CD14-positive monocyte (primary cell): ENCODE results near the gene AP1S2. TPM values are rescaled to one million over a fixed set of nuclear protein-coding genes. Genes with fewer than 3 reads are reported as not detected.

Experiments used
- DNase-seq, 3 donors: peaks; one replicate each; pipeline ENCODE4 v3.0.0-alpha.2; 2011 to 2022
- H2AFZ ChIP-seq: 2 replicates; pipeline ENCODE4 v1.6.0; 2012; ENCODE audit warnings: mild to moderate bottlenecking, low read depth, low read length, inconsistent platforms; ENCODE audit not compliant: insufficient read depth, poor library complexity, severe bottlenecking
- H3K27ac ChIP-seq, 2 donors: 1 replicate in 1 of 2; 2 replicates in 1 of 2; pipeline ENCODE4 v1.5.1; 2012 to 2013; ENCODE audit warnings: low read length in 2 of 2, control low read depth in 1 of 2, inconsistent platforms in 1 of 2, low read depth in 1 of 2, mild to moderate bottlenecking in 1 of 2
- H3K27me3 ChIP-seq, 2 donors: one replicate each; pipeline versions ENCODE4 v1.6.0 to v1.6.1; 2011 to 2013; ENCODE audit warnings: low read length in 2 of 2; ENCODE audit not compliant: control insufficient read depth in 2 of 2, insufficient read depth in 2 of 2
- H3K36me3 ChIP-seq, 2 donors: replicated peaks in 1 of 2; 1 replicate in 1 of 2; 2 replicates in 1 of 2; pipeline versions ENCODE4 v1.5.1 to v1.6.1; 2012 to 2013; ENCODE audit warnings: low read length in 2 of 2, control low read depth in 1 of 2, inconsistent platforms in 1 of 2, mild to moderate bottlenecking in 1 of 2; ENCODE audit not compliant: insufficient read depth in 2 of 2, control insufficient read depth in 1 of 2
- H3K4me1 ChIP-seq, 2 donors: 1 replicate in 1 of 2; 2 replicates in 1 of 2; pipeline versions ENCODE4 v1.5.1 to v1.6.1; 2012 to 2013; ENCODE audit warnings: low read length in 2 of 2, control low read depth in 1 of 2, inconsistent platforms in 1 of 2, mild to moderate bottlenecking in 1 of 2, moderate library complexity in 1 of 2; ENCODE audit not compliant: insufficient read depth in 2 of 2, control insufficient read depth in 1 of 2
- H3K4me2 ChIP-seq: replicated peaks from 2 replicates; pipeline ENCODE3; 2012; ENCODE audit warnings: low read length, moderate library complexity, mild to moderate bottlenecking; ENCODE audit not compliant: poor library complexity, severe bottlenecking; ENCODE audit errors: extremely low read depth
- H3K4me3 ChIP-seq, 3 experiments: fragments of 200-600 bp in 1 of 3; sonication (generic) in 1 of 3; replicated peaks in 1 of 3; 1 replicate in 2 of 3; 2 replicates in 1 of 3; pipeline ENCODE4 v1.5.1; 2011 to 2013; ENCODE audit warnings: low read length in 3 of 3, mild to moderate bottlenecking in 3 of 3, control low read depth in 2 of 3, low read depth in 2 of 3, inconsistent platforms in 1 of 3, moderate library complexity in 1 of 3
- H3K79me2 ChIP-seq: 2 replicates; pipeline ENCODE4 v1.6.0; 2012; ENCODE audit warnings: mild to moderate bottlenecking, control low read depth, inconsistent platforms, low read length, moderate library complexity; ENCODE audit not compliant: insufficient read depth
- H3K9ac ChIP-seq: 2 replicates; pipeline ENCODE4 v1.6.0; 2017; ENCODE audit warnings: low read length, mild to moderate bottlenecking; ENCODE audit not compliant: insufficient read depth, poor library complexity, severe bottlenecking
- H3K9me3 ChIP-seq, 2 donors: replicated peaks in 1 of 2; 1 replicate in 1 of 2; 2 replicates in 1 of 2; pipeline versions ENCODE4 v1.5.1 to v1.6.1; 2012 to 2013; ENCODE audit warnings: low read length in 2 of 2, control low read depth in 1 of 2; ENCODE audit not compliant: control insufficient read depth in 1 of 2, insufficient read depth in 1 of 2
- H4K20me1 ChIP-seq: 2 replicates; pipeline ENCODE4 v1.6.0; 2012; ENCODE audit warnings: mild to moderate bottlenecking, low read length, control low read depth, moderate library complexity; ENCODE audit not compliant: insufficient read depth
- H3K27ac Mint-ChIP-seq, 7 donors: one replicate each; pipeline ENCODE4 v1.8.0; 2020; ENCODE audit warnings: mild to moderate bottlenecking in 7 of 7, mixed read lengths in 7 of 7, moderate library complexity in 6 of 7, inconsistent platforms in 2 of 7
- H3K27me3 Mint-ChIP-seq, 3 donors: one replicate each; pipeline ENCODE4 v1.8.0; 2021 to 2022; ENCODE audit warnings: low read depth in 3 of 3, mild to moderate bottlenecking in 3 of 3, mixed read lengths in 3 of 3, moderate library complexity in 3 of 3, inconsistent platforms in 1 of 3
- H3K36me3 Mint-ChIP-seq, 2 donors: one replicate each; pipeline ENCODE4 v1.8.0; 2020; ENCODE audit warnings: mixed read lengths in 2 of 2, inconsistent platforms in 1 of 2, mild to moderate bottlenecking in 1 of 2
- H3K4me1 Mint-ChIP-seq: one replicate; pipeline ENCODE4 v1.8.0; 2020; ENCODE audit warnings: mild to moderate bottlenecking, mixed read lengths
- H3K4me3 Mint-ChIP-seq, 2 donors: one replicate each; pipeline ENCODE4 v1.8.0; 2020; ENCODE audit warnings: mild to moderate bottlenecking in 2 of 2, mixed read lengths in 2 of 2, moderate library complexity in 1 of 2
- H3K9me3 Mint-ChIP-seq, 7 donors: one replicate each; pipeline ENCODE4 v1.8.0; 2020 to 2022; ENCODE audit warnings: mixed read lengths in 7 of 7, mild to moderate bottlenecking in 6 of 7, moderate library complexity in 6 of 7, inconsistent platforms in 2 of 7
- WGBS: methylation state at CpG from one replicate; pipeline ENCODE4 v1.1.5; 2013; ENCODE audit warnings: missing lambda C conversion rate; ENCODE audit not compliant: insufficient coverage; 5-methylcytosine and 5-hydroxymethylcytosine counted together
- intact Hi-C, 2 donors: fragments of 100-400 bp; cut with micrococcal nuclease; formaldehyde crosslinking; loops; one replicate each; pipeline versions ENCODE4 v1.15.0 to v1.15.1; 2023
- polyA plus RNA-seq, 3 donors: library from polyadenylated mRNA; depleted of rRNA in 1 of 3; unstranded in 2 of 3; stranded (reverse) in 1 of 3; fragments of 300-500 nt in 2 of 3; fragments of >200 nt in 1 of 3; fragmentation: Illumina TruSeq in 2 of 3; gene quantifications; 1 replicate in 2 of 3; 2 replicates in 1 of 3; pipeline ENCODE4 v1.2.3, GENCODE V29; 2012 to 2021
- TF ChIP-seq, protein P1 (sequence below): fragments of 200-600 bp; IDR thresholded peaks from one replicate; pipeline ENCODE4 v1.8.0; 2022; ENCODE audit warnings: antibody characterized with exemption, mild to moderate bottlenecking

AP1S2 gene
- polyA plus RNA-seq, 3 donors: 155 to 851 (median 806) TPM

DNA sequence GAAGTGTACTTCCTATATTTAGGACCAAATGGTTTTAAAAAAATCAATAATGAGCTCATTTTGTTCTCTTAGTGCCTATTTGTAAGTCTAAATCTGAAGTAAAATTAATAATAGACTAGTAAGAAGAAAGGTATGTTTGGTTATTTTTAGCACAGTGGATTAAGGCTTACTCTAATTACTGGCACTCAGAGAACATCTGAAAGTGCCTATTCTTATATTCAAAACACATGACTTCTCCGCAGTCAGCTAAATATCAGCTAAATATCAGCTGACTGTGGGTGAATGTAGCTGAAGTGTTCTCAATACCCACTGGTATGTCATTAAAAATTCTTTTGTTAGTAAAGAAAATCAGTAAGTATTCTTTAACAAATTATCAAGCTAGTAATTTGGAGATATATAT, 6.0 kb downstream of the AP1S2 start:
- Histone ChIP-seq H3K9me3 (no peaks in the 10 kb centered on the region), H2AFZ (no peak overlapping the region), H3K4me2 (no peak overlapping the region), H3K79me2 (peaks cover 100% of the 10 kb centered on the region), H3K27me3 (peaks cover 0 to 55% of the 10 kb centered on the region in 2 donors), H3K4me1 (peaks cover 25 to 71% of the 10 kb centered on the region in 2 donors), H3K4me3 (no peak overlapping the region), H3K27ac (no peak overlapping the region), H3K36me3 (peaks cover 57 to 90% of the 10 kb centered on the region in 2 donors), H3K9ac (no peak overlapping the region), H4K20me1 (peaks cover 97% of the 10 kb centered on the region)
- Mint-ChIP-seq H3K4me3 (no peak overlapping the region), H3K4me1 (peaks cover 63% of the 10 kb centered on the region), H3K27me3 (peaks cover 0 to 46% (median 0%) of the 10 kb centered on the region in 3 donors), H3K9me3 (peaks cover 0 to 4% (median 0%) of the 10 kb centered on the region in 7 donors), H3K36me3 (peaks cover 72 to 90% of the 10 kb centered on the region in 2 donors), H3K27ac (no peak overlapping the region)
- TF ChIP-seq, protein P1, sequence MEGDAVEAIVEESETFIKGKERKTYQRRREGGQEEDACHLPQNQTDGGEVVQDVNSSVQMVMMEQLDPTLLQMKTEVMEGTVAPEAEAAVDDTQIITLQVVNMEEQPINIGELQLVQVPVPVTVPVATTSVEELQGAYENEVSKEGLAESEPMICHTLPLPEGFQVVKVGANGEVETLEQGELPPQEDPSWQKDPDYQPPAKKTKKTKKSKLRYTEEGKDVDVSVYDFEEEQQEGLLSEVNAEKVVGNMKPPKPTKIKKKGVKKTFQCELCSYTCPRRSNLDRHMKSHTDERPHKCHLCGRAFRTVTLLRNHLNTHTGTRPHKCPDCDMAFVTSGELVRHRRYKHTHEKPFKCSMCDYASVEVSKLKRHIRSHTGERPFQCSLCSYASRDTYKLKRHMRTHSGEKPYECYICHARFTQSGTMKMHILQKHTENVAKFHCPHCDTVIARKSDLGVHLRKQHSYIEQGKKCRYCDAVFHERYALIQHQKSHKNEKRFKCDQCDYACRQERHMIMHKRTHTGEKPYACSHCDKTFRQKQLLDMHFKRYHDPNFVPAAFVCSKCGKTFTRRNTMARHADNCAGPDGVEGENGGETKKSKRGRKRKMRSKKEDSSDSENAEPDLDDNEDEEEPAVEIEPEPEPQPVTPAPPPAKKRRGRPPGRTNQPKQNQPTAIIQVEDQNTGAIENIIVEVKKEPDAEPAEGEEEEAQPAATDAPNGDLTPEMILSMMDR: no peak
- DNase-seq: no peak
- intact Hi-C loops: no loop called here
- WGBS: no CpG with 5 or more reads among the region's 1 CpG

DNA sequence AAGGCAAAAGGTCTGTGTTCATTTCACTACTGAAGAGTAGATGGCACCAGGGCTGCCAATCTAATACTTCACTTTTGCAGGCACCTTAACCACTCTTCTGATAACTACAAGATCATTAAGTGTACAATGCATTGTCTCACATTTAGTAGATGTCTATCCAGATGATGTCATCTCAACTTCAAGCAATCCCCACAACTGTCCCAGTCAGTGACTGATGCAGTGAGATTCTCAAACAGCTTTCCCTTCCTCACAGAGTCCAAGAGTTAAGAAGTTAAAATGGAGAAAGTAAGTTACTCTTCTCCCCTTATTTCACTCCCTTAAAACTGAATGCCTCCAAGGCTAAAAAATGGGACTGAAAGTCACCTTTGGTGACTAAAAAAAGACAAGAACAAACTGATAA, 10.7 kb downstream of the AP1S2 start:
- Histone ChIP-seq H3K27ac (no peak overlapping the region), H2AFZ (no peak overlapping the region), H3K4me2 (no peak overlapping the region), H3K4me1 (peaks cover 0 to 25% of the 10 kb centered on the region in 2 donors), H3K9me3 (no peaks in the 10 kb centered on the region), H4K20me1 (peaks cover 99% of the 10 kb centered on the region), H3K27me3 (peaks cover 0 to 39% of the 10 kb centered on the region in 2 donors), H3K79me2 (peaks cover 99% of the 10 kb centered on the region), H3K36me3 (peaks cover 60 to 95% of the 10 kb centered on the region in 2 donors), H3K9ac (no peak overlapping the region), H3K4me3 (no peak overlapping the region)
- Mint-ChIP-seq H3K4me1 (peaks cover 26% of the 10 kb centered on the region), H3K9me3 (peaks cover 0 to 4% (median 0%) of the 10 kb centered on the region in 7 donors), H3K4me3 (no peak overlapping the region), H3K36me3 (peaks cover 56 to 89% of the 10 kb centered on the region in 2 donors), H3K27me3 (peaks cover 0 to 31% (median 0%) of the 10 kb centered on the region in 3 donors), H3K27ac (no peak overlapping the region)
- TF ChIP-seq, protein P1: no peak
- intact Hi-C loops: no loop called here
- DNase-seq: no peak
